Left lung (tissue), 10 donors: ENCODE results near the gene BBIP1. TPM values are rescaled to one million over a fixed set of nuclear protein-coding genes. Genes with fewer than 3 reads are reported as not detected.

Experiments
- ATAC-seq: fragments of 200-7000 bp; cut with Tn5 transposase; one replicate; pipeline ENCODE4 v1.9.1; 2020; ENCODE audit warnings: moderate library complexity
- DNase-seq, 4 donors: peaks; one replicate each; pipeline ENCODE4 v3.0.0-alpha.2; 2013 to 2020
- H3K27ac ChIP-seq, 2 donors: fragments of 200-600 bp; sonication (generic) in 1 of 2; one replicate each; pipeline versions ENCODE4 v1.5.0 to v1.8.0; 2020 to 2021
- H3K27me3 ChIP-seq, 2 donors: fragments of 200-600 bp; sonication (generic) in 1 of 2; one replicate each; pipeline versions ENCODE4 v1.5.0 to v1.8.0; 2020 to 2021
- H3K36me3 ChIP-seq, 2 donors: fragments of 200-600 bp; sonication (generic) in 1 of 2; one replicate each; pipeline versions ENCODE4 v1.5.0 to v1.8.0; 2020 to 2021
- H3K4me1 ChIP-seq, 2 donors: fragments of 200-600 bp; one replicate each; pipeline ENCODE4 v1.8.0; 2021
- H3K4me3 ChIP-seq, 2 donors: fragments of 200-600 bp; sonication (generic) in 1 of 2; one replicate each; pipeline versions ENCODE4 v1.5.0 to v1.8.0; 2020 to 2021; ENCODE audit warnings: mild to moderate bottlenecking in 1 of 2
- H3K9me3 ChIP-seq, 2 donors: fragments of 200-600 bp; sonication (generic) in 1 of 2; one replicate each; pipeline versions ENCODE4 v1.5.0 to v1.8.0; 2020 to 2021
- intact Hi-C, 2 donors: fragments of 100-400 bp; cut with DNase I; formaldehyde crosslinking; loops; one replicate each; pipeline versions ENCODE4 v1.11.2 to v1.14.2; 2022
- polyA plus RNA-seq, 6 donors: library from polyadenylated mRNA; unstranded; fragments of 120-200 nt; gene quantifications; one replicate each; pipeline ENCODE4 v1.2.1, GENCODE V29; 2013; ENCODE audit not compliant: insufficient read length in 6 of 6
- total RNA-seq, 2 donors: library from RNA; stranded (reverse); fragmentation: NEBNext Ultra II Directional; extraction: Animal tissue kit (Norgen Biotek cat#: 25700); gene quantifications; one replicate each; pipeline ENCODE4 v1.2.1, GENCODE V29; 2021
- TF ChIP-seq, protein P1 (sequence below), 2 donors: fragments of 200-600 bp; sonication (generic) in 1 of 2; IDR thresholded peaks; one replicate each; pipeline versions ENCODE4 v1.5.0 to v1.8.0; 2021; ENCODE audit warnings: antibody characterized with exemption in 2 of 2
- donor health status: DM: no; HTN: yes; CAD: no.
- donor health status: DM: no; HTN: no; CAD: no.

The BBIP1 gene
- total and polyA plus RNA-seq, 8 donors, result 22.6 to 62.9 (median 52.2) TPM

DNA sequence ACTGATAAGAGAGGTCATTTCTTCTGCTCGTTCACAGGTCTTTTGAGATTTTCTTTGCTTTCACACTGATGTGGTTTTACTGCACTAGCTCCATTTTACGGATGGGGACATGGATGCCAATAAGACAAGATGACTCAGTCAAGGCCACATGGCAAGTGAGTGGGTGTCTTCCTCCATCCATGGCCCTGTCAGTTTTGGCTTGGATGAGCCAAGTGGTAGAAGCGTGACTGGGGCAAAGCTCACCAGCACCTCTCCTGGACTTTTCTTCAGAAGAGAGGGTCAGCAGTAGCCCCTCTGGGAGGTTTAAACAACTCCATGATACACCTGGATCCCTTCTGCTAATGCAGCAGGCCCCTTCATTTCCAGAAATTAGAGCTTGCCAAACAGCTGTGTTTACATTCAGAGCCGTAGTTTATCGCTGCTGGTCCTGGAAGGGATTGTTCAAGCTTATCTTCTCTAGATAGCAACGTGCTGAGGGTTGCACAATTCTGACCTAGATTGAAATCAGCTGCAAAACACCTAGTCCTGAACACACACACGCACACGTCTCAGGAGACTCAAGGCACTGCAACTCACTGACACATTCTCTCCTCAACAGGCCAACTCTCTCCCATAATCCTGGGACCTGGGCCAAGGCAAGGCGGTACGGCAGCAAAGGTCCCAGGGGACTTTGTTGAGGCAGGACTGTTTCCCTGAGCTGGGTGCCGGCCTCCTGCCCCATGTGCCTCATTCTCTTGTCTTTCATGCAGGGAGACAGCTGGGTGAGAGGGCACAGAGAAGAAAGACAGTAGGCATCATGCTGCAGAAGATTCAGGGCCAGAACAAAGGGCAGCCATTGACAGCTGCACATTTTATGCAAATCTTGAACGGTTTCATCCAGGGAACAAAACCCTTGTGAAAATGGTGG is 61.5 kb downstream of the BBIP1 start:
- peaks cover 22 to 68% of the 10 kb centered on the region in 2 donors for H3K4me1 ChIP-seq
- H3K27ac ChIP-seq, result peak overlapping the region in 1 of 2 donors; percentile 89
- TF ChIP-seq, protein P1, sequence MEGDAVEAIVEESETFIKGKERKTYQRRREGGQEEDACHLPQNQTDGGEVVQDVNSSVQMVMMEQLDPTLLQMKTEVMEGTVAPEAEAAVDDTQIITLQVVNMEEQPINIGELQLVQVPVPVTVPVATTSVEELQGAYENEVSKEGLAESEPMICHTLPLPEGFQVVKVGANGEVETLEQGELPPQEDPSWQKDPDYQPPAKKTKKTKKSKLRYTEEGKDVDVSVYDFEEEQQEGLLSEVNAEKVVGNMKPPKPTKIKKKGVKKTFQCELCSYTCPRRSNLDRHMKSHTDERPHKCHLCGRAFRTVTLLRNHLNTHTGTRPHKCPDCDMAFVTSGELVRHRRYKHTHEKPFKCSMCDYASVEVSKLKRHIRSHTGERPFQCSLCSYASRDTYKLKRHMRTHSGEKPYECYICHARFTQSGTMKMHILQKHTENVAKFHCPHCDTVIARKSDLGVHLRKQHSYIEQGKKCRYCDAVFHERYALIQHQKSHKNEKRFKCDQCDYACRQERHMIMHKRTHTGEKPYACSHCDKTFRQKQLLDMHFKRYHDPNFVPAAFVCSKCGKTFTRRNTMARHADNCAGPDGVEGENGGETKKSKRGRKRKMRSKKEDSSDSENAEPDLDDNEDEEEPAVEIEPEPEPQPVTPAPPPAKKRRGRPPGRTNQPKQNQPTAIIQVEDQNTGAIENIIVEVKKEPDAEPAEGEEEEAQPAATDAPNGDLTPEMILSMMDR (IDR thresholded peaks at IDR 0.05), result no peak
- no peaks in the 10 kb centered on the region for H3K9me3 ChIP-seq
- no peak overlapping the region for H3K4me3 ChIP-seq
- H3K27me3 ChIP-seq, result no peaks in the 10 kb centered on the region
- intact Hi-C loops, result no loop called here
- DNase-seq (peak in 1 of 4 donors; percentile 78), ATAC-seq (peak; percentile 59)
- H3K36me3 ChIP-seq, result no peaks in the 10 kb centered on the region

DNA sequence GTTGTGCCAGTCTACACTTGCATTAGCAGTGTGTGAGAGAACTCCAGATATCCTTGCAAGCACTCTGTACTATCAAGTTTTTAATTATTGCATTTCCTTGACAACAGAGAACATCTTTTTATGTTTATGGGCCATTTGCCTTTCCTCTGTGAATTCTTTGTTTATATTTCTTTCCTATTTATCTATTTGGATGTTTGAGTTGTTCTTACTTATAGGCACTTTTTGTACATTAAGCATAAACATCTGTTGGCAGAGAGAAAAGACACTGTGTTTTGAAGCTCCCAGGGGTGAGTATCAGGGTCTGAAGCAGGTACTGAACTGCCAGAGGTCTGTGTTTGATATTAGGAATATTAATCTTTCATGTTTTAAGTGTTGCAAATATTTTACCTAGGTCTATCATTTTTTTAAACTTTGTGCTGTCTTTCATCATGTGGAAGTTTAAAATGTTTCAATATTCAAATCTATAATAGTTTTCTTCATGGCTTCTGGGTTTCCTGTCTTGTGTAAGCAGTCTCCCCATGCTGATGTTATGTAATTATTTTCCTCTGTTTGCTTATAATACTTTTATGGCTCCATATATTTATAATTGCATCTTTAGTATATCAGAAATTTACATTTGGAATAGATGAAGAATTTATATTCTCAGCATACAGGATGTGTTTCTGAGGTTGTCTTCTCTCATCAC is 64.9 kb downstream of the BBIP1 start:
- Histone ChIP-seq H3K9me3 (no peaks in the 10 kb centered on the region), H3K36me3 (no peaks in the 10 kb centered on the region), H3K4me1 (peaks cover 13 to 50% of the 10 kb centered on the region in 2 donors), H3K4me3 (no peak overlapping the region), H3K27me3 (no peaks in the 10 kb centered on the region), H3K27ac (no peak overlapping the region)
- DNase-seq (no peak), ATAC-seq (no peak)
- intact Hi-C loops, result no loop called here
- TF ChIP-seq, protein P1 (IDR thresholded peaks at IDR 0.05), result no peak

DNA sequence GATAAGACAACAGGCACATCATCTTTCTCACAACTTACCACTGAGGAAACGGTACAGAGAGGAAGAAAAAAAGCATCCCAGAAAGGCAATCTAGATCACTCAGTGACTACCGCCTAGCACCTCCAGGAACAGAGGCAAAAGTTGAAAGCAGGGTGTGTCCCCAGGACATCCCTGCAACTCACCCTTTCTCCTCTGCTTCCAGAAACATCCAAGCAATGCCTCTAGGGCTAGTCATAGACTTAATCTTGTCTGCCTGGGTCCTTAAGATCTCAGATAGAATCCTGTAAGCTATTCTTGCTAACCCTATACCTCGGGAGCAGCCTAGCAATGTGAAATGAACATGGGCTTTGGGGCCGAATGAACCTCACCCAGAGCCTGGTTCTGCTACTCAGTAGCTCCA is 66.0 kb downstream of the BBIP1 start:
- ATAC-seq, result no peak
- Histone ChIP-seq H3K4me1 (peaks cover 11 to 39% of the 10 kb centered on the region in 2 donors), H3K27ac (no peak overlapping the region), H3K4me3 (no peak overlapping the region), H3K27me3 (no peaks in the 10 kb centered on the region), H3K9me3 (no peaks in the 10 kb centered on the region), H3K36me3 (no peaks in the 10 kb centered on the region)
- intact Hi-C loops, result no loop called here
- TF ChIP-seq, protein P1 (IDR thresholded peaks at IDR 0.05), result no peak
- DNase-seq, result no peak

DNA sequence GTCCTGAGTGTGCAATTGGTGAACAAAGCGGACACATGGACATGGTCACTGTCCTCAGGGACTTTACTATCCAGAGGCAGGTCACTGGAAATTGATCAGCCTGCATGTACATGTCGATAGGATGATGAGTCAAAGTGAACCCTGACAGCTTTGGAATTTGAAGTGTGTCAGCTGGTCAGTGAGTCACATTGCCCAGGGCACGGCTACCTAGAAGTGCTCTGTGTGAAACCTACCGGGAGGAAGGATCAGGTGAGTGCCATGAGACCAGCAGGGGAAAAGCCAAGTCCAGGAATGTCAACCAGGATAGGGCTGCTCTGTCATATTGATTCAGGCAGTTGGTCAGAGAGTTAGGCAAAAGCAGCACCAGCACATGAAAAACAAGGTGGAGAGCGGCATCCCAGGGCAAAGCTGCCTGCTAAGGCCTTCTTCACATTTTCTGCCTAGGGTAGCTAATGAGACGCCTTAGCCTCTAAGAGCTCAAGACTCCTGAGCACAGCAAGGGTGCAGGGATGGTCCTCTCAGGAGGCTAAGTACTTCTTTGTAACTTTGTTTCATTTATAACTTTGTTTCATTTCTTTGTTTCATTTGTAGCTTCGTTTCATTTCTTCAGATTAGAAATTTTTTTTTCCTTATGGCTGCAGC is 66.6 kb downstream of the BBIP1 start:
- Histone ChIP-seq H3K27me3 (no peaks in the 10 kb centered on the region), H3K36me3 (no peaks in the 10 kb centered on the region), H3K9me3 (no peaks in the 10 kb centered on the region), H3K4me3 (no peak overlapping the region), H3K27ac (no peak overlapping the region), H3K4me1 (peaks cover 6 to 33% of the 10 kb centered on the region in 2 donors)
- TF ChIP-seq, protein P1 (IDR thresholded peaks at IDR 0.05), result no peak
- ATAC-seq (peak; percentile 91), DNase-seq (no peak)
- intact Hi-C loops, result no loop called here
